Stimulated activated CD8-positive, alpha-beta memory T cell treated with anti-CD3 and anti-CD28 coated beads, Interleukin-4, amount 100 ng/mL, for 24 hours (primary cell): ENCODE measurements around the gene PLIN4.

Experiments used
- DNase-seq: peaks from one replicate; pipeline ENCODE4 v3.0.0-alpha.2; 2020; ENCODE audit warnings: low read depth

The PLIN4 gene

GRCh38 chr19:4524808-4525562 lies 6.7 kb upstream of the PLIN4 start:
- DNase-seq = peak; percentile 52

DNA sequence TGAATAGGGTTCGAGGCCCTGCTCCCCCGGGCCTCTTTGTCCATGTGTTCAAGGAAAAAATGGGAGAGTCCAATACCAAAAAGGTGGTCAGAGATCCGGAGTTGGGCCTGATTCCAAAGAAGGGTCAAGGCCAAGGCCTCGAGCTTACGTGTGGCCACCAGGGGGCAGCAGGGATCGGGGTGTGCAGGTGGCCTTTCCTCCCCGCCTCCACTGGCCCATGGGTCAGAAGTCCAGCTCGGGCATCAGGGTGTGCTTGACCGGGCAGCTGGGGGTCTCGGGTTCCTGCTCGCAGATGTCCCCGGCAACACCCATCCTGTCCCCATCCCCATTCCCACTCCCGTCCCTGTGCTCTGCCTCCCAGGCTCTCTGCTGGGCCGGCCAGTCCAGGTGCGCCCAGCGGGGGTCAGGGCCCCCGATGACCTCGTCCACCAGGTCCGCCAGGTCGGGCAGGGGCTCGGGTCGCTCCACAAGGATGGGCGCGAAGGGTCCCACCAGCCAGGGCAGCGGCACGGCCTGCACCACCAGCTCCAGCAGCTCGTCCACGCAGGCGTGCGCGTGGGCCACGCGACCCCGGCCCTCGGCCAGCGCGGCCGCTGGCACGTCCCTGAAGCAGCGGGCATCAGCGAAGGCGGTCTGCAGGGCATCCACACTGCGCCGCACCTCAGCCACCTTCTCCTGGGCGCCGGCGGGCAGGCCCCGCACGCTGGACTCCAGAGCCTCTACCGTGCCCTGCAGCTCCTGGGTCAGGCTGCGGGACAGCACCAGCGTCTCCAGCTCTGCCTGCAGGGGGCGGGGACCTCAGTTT lies 5.2 kb upstream of the PLIN4 start:
- no peak for DNase-seq

DNA sequence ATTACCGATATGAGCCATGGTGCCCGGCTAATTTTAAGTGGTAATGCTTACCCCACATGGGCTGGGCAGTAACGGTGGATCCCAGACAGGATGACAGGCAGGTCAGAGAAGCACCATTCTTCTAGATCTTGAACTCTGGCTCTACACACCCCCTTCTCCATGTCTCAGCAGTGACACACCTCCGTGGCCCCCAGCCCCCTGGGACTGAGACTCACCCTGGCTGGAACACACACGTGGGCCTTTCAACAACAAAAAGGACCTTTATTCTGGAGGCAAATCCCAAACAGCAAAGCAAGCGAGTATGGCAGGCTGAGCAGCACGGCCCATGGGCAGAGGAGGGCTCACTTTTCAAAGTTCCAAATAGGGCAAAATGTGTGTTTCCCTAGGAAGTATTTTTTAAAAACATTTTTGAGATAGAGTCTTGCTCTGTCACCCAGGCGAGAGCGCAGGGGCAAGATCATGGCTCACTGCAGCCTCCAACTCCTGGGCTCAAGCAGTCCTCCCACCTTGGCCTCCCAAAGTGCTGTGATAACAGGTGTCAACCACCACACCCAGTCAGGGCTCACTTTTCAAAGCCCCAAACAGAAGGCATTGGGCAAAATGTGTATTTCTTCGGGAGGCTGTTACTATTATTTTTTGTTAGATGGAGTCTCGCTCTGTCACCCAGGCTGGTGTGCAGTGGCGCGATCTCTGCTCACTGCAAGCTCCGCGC lies 4.2 kb upstream of the PLIN4 start:
- no peak for DNase-seq

DNA sequence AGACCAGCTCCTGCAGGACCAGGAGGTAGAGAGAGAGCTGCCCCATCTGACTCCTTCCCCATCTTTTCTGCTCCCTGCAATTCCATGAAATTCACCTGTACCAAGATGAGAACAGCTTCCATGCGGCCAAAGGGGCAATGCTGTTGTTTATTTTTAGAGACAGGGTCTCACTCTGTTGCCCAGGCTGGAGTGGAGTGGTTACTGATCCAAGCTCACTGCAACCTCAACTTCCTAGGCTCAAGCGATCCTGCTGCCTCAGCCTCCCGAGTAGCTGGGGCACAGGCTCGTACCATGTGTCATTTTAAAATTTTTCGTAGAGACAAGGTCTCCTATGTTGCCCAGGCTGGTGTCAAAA lies 3.6 kb upstream of the PLIN4 start:
- no peak for DNase-seq

DNA sequence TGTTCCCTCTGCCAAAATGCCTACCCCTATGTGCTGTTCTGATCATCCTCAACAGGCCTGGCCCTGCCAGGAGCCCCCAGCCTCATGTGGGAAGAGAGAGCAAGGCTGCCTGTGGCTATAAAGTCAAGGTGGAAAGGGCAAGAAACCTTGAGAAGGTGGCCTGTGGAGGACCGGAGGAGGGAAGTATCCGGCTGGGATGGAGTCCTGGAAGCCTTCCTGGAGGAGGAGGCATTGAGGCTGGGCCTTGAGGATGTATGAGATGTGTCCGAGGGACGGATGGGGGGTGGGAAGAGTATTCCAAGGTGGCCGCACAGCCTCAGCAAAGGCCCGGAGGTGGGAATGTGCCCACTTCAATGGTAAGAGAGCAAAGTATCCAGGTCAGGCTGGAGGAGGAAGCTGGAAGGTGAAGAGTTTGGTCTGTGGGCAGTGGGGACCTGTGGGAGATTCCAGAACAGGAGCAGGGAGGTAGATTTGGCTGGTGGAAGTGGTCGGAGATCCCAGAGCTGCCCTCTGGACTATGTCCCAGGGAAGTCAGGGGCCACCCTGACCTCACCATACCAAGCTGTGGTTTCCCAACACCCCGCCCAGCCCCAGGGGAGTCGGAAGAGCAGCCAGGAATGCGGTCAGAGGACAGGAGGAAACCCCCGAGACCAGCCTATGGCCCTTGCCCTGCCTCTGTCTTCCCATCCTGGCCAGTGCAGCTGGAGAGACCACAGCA lies 3.0 kb upstream of the PLIN4 start:
- no peak for DNase-seq

GRCh38 chr19:4519521-4520277 lies 1.4 kb upstream of the PLIN4 start:
- no peak for DNase-seq

- DNase-seq = no peak
Measured at GRCh38 chr19:4519172-4519496, 848 bp upstream of the PLIN4 start.

- no peak for DNase-seq
Measured at GRCh38 chr19:4517451-4518057, 732 bp downstream of the PLIN4 start.

GRCh38 chr19:4516939-4517300 lies 1.4 kb downstream of the PLIN4 start:
- DNase-seq = no peak

DNA sequence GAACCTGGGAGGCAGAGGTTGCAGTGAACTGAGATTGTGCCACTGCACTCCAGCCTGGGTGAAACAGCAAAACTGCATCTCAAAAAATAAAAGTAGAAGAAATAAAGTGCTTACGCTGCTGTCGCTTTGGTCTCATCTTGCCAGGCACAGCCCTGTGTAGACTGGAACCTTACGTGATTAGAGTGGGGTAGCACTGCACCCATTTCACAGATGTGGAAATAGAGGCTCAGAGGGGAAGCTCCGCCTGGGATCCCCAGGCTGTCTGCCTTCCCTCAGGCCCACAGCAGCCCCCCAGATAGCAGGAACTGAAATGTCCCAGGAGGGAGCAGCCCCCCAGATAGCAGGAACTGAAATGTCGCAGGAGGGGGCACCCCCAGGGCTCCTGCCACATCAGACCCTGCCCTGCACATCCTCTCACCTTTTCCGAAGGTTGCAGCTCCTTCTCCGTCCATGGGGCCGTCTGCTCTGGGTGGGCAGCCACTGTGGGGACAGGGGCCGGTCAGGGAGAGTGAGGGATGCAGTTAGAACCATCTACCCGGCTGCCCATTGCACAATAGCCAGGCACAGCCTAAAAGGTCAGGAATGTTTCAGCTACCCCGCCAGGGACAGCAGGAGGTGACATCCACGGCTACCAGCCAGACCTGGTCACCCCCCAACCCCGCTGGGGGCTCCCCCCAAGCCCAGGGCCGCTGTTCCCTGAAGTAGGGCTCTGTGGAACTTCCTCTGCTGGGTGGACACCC lies 1.9 kb downstream of the PLIN4 start:
- DNase-seq = no peak

GRCh38 chr19:4515732-4516131 lies 2.6 kb downstream of the PLIN4 start:
- DNase-seq = no peak

GRCh38 chr19:4513248-4513647 lies 5.0 kb downstream of the PLIN4 start:
- DNase-seq = no peak

DNA sequence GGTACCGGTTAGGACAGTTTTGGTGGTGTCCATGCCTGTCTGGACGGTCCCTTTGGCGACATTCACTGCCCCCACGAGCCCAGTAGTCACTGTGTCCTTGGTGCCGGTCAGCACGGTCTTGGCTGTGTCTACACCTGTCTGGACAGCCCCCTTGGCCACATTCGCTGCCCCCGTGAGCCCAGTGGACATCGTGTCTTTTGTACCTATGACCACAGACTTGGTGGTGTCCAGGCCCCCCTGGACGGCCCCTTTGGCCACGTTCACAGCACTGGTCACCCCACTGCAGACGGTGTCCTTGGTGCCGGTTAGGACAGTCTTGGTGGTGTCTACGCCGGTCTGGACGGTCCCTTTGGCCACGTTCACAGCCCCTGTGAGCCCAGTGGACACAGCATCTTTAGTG lies 6.2 kb downstream of the PLIN4 start:
- no peak for DNase-seq

DNA sequence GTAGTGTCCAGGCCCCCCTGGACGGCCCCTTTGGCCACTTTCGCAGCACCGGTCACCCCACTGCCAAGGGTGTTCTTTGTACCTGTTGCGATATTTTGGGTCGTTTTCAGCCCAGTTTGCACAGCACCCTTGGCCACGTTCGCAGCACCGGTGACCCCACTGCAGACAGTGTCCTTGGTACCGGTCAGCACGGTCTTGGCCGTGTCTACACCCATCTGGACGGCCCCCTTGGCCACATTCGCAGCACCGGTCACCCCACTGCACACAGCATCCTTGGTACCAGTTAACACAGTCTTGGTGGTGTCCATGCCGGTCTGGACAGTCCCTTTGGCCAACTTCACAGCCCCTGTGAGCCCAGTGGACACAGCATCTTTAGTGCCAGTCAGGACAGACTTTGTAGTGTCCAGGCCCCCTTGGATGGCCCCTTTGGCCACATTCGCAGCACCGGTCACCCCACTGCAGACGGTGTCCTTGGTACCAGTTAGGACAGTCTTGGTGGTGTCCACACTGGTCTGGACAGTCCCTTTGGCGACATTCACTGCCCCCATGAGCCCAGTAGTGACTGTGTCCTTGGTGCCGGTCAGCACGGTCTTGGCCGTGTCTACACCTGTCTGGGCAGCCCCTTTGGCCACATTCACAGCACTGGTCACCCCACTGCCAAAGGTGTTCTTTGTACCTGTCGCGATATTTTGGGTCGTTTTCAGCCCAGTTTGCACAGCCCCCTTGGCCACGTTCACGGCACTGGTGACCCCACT lies 6.8 kb downstream of the PLIN4 start:
- no peak for DNase-seq

- no peak for DNase-seq
Measured at GRCh38 chr19:4510435-4511255, 7.6 kb downstream of the PLIN4 start.

DNA sequence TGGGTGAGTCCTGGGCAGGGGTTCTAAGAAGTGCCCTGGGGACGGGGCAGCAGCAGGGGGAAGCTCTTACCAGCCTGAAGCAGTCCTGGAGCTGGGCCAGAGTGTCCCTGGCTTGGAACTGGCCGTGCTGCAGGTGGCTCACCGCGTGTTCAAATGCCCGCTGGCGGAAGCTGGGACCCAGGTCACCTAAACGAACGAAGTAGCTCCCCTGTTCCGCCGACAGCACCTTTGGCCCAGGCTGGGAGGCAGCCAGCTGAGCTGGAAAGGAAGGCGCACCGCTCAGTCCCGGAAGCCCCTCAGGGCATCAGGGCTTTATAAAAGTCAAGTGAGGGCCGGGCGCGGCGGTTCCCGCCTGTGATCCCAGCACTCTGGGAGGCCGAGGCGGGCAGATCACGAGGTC lies 9.6 kb downstream of the PLIN4 start:
- DNase-seq = no peak

DNA sequence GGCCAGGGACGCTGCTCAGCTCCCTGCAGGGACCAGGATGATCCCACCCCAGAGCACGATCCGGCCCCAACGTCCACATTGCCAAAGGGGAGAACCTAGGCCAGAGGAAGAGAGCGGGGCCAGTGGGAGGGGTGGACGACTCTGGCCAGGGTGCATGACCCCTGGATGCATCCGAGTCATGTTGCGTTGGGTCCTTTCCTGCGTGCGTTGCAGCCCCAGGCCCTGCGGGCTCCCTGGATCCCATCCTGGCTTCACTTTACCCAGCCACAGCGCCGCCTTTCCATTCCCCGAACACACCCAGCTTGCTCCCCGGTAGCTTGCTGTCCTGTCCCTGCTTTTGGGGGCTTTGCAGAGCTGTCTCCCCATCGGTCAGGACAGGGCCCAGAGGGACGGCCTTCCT lies 10.5 kb downstream of the PLIN4 start:
- no peak for DNase-seq

GRCh38 chr19:4507150-4507452 lies 11.2 kb downstream of the PLIN4 start:
- no peak for DNase-seq

- no peak for DNase-seq
Measured at GRCh38 chr19:4506449-4507149, 11.7 kb downstream of the PLIN4 start.
